ENCODE results near the gene TMEM39A. TPM values are rescaled to one million over a fixed set of nuclear protein-coding genes. Genes with fewer than 3 reads are reported as not detected.

The TMEM39A gene
- total and polyA plus RNA-seq, 12 donors, result 10.4 to 70.5 (median 36.2) TPM

GRCh38 chr3:119402791-119403190 is 60.6 kb downstream of the TMEM39A start:
- Histone ChIP-seq H3K4me3 (no peak overlapping the region), H3K27me3 (no peaks in the 10 kb centered on the region), H3K27ac (no peak overlapping the region), H3K36me3 (replicated peaks in 1 of 2) (peaks cover 0 to 30% of the 10 kb centered on the region in 2 donors), H3K9me3 (replicated peaks in 1 of 3) (no peaks in the 10 kb centered on the region), H3K4me1 (replicated peaks in 1 of 2) (no peaks in the 10 kb centered on the region)
- no peak for TF ChIP-seq CTCF (IDR thresholded peaks at IDR 0.05)
- no peak for TF ChIP-seq POLR2A (IDR thresholded peaks at IDR 0.05)
- no peak for DNase-seq
- intact Hi-C loops (cut with DNase I), result no loop called here
- WGBS, 4 donors, result 80 to 92% (median 84%) methylated on average over 1 of the region's 1 CpG

- intact Hi-C loops (cut with DNase I), result no loop called here
- no peaks in the 10 kb centered on the region for H3K4me1 ChIP-seq (replicated peaks in 1 of 2)
- no peaks in the 10 kb centered on the region for H3K9me3 ChIP-seq (replicated peaks in 1 of 3)
- no peaks in the 10 kb centered on the region for H3K27me3 ChIP-seq
- H3K4me3 ChIP-seq, result no peak overlapping the region
- 77 to 88% (median 82%) methylated on average over 26 to 36 of the region's 36 CpGs for WGBS, 4 donors
- DNase-seq, result no peak
- TF ChIP-seq POLR2A (IDR thresholded peaks at IDR 0.05) (no peak), CTCF (IDR thresholded peaks at IDR 0.05) (no peak)
- H3K27ac ChIP-seq, result no peak overlapping the region
- H3K36me3 ChIP-seq (replicated peaks in 1 of 2), result peaks cover 0 to 30% of the 10 kb centered on the region in 2 donors
These were observed 61.6 kb downstream of the TMEM39A start for GRCh38 chr3:119401503-119402440.

- no peak overlapping the region for H3K27ac ChIP-seq
- H3K4me3 ChIP-seq, result no peak overlapping the region
- no peaks in the 10 kb centered on the region for H3K4me1 ChIP-seq (replicated peaks in 1 of 2)
- no peak for TF ChIP-seq CTCF (IDR thresholded peaks at IDR 0.05)
- TF ChIP-seq POLR2A (IDR thresholded peaks at IDR 0.05), result no peak
- H3K27me3 ChIP-seq, result no peaks in the 10 kb centered on the region
- no peak for DNase-seq
- intact Hi-C loops (cut with DNase I), result no loop called here
- H3K36me3 ChIP-seq (replicated peaks in 1 of 2), result peaks cover 0 to 30% of the 10 kb centered on the region in 2 donors
- no peaks in the 10 kb centered on the region for H3K9me3 ChIP-seq (replicated peaks in 1 of 3)
- WGBS, 4 donors, result 90 to 94% (median 92%) methylated on average over 5 of the region's 5 CpGs
These were observed 62.3 kb downstream of the TMEM39A start for GRCh38 chr3:119401069-119401468.

- 81 to 88% (median 86%) methylated on average over 5 of the region's 5 CpGs for WGBS, 4 donors
- H3K36me3 ChIP-seq (replicated peaks in 1 of 2), result peaks cover 0 to 30% of the 10 kb centered on the region in 2 donors
- H3K9me3 ChIP-seq (replicated peaks in 1 of 3), result no peaks in the 10 kb centered on the region
- H3K27ac ChIP-seq, result no peak overlapping the region
- no peak for DNase-seq
- no peaks in the 10 kb centered on the region for H3K27me3 ChIP-seq
- H3K4me3 ChIP-seq, result no peak overlapping the region
- no peak for TF ChIP-seq CTCF (IDR thresholded peaks at IDR 0.05)
- TF ChIP-seq POLR2A (IDR thresholded peaks at IDR 0.05), result no peak
- intact Hi-C loops (cut with DNase I), result no loop called here
- H3K4me1 ChIP-seq (replicated peaks in 1 of 2), result no peaks in the 10 kb centered on the region
These were observed 62.9 kb downstream of the TMEM39A start for GRCh38 chr3:119400466-119400865.
